Suppressor macrophage treated with lipopolysaccharide for 1 hour (primary cell): ENCODE measurements around the gene GSG1L.
A peak's percentile ranks its signal among the peaks of the same experiment; 100 is the strongest.

Source experiments
- DNase-seq, 3 donors: peaks; one replicate each; pipeline ENCODE4 v3.0.0-alpha.2; 2020 to 2022

The GSG1L gene

GRCh38 chr16:27766236-27766925 is 297.1 kb downstream of the GSG1L start:
- DNase-seq, result no peak

- no peak for DNase-seq
Measured at GRCh38 chr16:27764869-27765675, 298.4 kb downstream of the GSG1L start.

DNA sequence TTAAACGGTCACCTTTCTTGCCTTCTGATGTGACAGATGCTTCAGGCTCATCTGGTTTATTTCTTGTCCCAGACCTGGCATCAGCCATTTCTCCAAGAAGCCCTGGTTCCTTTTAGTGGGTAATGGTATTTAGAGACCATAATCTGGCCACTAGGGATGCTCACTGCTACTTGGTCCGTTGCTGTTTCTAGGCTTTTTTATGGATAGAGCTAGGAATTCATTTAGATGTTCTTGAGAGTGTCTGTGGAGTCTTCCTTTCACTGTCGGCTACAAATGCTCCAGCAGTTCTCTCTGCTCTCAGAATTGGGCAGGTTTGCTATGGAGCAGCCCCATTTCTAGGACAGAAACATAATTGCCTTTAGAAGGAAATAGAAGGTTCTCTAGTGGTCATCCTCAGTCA is 299.1 kb downstream of the GSG1L start:
- DNase-seq, result no peak

- DNase-seq, result no peak
Measured at GRCh38 chr16:27762441-27762840, 301.1 kb downstream of the GSG1L start.

DNA sequence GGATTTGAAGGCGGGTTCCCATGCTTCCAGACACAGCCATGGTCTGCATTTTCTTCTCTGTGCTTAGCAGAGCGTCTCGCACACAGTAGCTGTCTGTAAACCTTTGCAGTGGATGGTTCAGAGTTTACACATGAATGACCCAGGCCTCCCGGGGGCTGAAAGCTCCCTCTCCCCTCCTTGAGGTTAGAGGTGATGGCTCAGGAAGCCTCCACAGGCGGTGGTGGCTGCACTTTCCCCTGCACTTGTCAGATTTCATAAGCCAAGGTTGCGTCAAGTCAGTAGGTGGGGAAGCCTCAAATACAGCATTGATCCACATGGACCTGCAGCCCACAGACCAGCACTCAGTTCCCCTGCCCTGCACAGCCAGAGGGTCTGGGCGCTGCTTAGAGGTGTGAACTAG is 301.7 kb downstream of the GSG1L start:
- DNase-seq, result peak in 2 of 3 donors; percentile 22 to 27

DNA sequence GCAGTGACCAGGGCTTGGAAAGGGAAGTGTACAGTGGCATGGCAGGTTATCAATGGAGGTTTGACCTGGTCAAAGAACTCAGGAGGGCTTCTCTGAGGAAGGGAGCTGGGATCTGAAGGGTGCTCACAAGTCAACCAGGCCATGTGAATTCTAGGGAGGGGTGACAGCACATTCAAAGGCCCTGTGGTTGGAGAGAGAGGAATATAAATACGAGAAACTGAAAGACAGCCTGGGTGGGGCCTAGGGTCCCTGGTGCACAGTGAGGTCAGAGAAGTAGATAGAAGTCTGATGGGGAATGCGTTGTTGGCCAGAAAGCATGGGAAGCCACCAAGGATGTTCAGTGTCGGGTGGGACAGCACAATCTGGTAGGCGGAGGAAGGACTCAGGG is 302.7 kb downstream of the GSG1L start:
- no peak for DNase-seq

DNA sequence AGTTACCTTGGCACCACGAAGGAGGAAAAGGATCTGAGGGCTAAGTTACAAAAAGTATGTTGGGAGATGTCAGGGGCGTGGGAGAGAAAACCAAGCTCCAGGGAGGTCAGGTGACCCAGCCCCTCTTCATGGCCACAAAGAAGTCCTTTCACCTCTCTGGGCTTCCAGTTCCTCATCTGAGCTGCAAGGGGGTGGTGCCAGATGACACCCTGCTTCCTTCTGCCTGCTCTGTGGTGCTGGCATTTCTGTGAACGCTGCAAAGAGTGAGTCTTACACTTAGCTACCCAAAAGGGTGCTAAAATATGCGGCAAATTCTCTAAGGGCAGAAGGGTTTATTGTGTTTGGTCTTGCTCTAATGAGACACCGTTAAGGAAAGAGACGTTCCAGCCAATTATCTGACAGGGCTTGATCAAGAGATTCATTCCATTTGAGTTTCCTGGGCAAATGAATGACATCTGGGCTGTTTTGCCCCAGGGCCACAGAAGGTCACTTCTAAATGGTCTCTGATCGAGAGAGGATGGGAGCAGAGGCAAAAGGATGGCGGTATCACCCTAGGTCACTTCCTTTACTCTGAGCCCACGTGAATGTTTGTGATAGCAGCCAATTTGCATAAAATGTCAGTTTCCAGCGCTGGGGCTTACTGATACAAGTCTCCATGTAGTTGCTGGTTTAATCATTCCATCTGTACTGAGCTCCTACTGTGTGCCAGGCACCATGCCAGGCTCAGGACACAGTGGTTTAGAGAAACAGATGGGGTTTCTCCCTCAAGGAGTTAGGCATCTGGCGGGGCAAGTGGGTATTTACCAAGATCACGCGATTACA is 303.3 kb downstream of the GSG1L start:
- DNase-seq, result peak; percentile 54 to 66 (median 56)

- DNase-seq, result peak; percentile 50 to 61 (median 56)
Measured at GRCh38 chr16:27759301-27759871, 304.1 kb downstream of the GSG1L start.

- DNase-seq, result no peak
Measured at GRCh38 chr16:27758544-27758943, 305.0 kb downstream of the GSG1L start.

DNA sequence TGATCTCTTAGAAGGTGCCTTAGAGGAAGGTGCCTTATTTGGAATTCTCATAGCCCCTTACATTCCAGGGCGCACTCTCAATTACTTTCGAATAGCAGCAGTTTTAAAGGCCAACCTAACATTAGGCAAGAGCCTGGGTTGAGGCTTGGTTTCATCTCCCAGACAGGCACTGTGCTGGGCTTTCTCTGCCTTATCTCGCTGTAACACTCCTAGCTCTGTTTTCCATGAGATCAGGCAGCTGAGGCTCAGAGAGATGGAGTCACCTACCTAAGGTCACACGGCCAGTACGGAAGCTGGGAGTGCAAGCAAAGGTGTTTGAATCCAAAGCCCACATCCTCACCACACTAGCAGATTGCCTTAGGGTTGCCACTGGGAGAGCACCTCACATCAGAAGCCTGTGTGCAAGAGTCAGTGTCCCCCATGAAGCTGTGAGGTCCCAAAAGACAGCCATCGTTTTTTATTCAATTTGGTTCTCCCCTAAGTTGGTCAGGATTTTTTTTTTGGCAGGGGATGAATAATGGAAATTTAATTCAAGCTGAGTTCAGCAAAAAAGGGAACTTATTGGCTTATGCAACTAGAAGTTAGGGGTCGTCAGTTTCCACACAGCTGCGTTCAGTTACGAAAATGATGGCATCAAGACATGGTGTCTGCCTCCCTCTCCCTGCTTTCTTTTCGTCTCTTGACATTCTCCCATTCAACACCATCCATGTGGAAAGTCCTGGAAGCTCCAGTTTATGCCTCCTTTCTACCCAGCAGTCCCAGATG is 307.1 kb downstream of the GSG1L start:
- DNase-seq, result peak in 1 of 3 donors; percentile 12

GRCh38 chr16:27754788-27755690 is 308.5 kb downstream of the GSG1L start:
- no peak for DNase-seq

- no peak for DNase-seq
Measured at GRCh38 chr16:27753563-27753962, 310.0 kb downstream of the GSG1L start.

GRCh38 chr16:27752241-27752640 is 311.3 kb downstream of the GSG1L start:
- no peak for DNase-seq

GRCh38 chr16:27751676-27752075 is 311.8 kb downstream of the GSG1L start:
- DNase-seq, result no peak

DNA sequence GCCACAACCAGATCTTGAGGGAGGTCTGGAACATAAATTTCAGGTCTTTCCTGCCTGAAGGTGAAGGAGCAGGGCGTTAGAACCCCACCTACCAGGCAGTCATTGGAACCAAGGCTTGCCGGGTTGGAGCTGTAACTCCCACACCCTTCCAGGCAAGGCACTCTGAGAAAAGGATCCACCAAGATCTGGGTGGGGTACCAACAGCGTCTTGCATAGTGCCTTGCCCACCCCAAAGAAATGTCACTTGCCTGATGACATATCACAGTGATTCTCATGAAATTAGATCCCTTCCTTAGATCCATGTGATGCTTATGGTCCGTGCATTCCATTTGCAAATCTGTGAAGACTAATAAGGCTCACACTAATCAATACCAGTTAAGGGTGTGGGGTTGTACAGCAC is 312.3 kb downstream of the GSG1L start:
- DNase-seq, result no peak

DNA sequence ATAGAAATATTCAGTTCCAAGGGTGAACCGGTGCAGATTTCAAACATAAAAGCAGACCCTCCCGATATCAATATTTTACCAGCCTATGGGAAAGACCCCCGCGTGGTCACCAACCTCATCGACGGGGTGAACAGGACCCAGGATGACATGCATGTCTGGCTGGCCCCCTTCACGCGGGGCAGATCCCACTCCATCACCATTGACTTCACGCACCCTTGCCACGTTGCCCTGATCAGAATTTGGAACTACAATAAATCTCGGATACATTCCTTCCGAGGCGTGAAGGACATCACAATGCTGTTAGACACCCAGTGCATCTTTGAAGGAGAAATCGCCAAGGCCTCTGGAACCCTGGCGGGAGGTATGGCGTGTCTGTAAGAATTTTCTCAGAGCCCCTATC is 313.6 kb downstream of the GSG1L start:
- no peak for DNase-seq

DNA sequence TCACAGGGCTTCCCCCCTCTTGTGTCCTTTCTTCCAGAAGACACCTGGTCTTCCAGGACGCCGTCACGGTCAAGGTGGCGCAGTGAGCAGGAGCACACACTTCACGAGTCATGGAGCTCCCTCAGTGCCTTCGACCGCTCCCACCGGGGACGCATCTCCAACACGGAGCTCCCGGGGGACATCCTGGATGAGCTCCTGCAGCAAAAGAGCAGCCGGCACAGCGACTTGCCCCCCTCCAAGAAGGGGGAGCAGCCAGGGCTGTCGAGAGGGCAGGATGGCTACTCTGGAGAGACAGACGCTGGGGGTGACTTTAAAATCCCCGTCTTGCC is 314.0 kb downstream of the GSG1L start:
- DNase-seq, result no peak

GRCh38 chr16:27748868-27749546 is 314.5 kb downstream of the GSG1L start:
- peak; percentile 58 to 72 (median 69) for DNase-seq

DNA sequence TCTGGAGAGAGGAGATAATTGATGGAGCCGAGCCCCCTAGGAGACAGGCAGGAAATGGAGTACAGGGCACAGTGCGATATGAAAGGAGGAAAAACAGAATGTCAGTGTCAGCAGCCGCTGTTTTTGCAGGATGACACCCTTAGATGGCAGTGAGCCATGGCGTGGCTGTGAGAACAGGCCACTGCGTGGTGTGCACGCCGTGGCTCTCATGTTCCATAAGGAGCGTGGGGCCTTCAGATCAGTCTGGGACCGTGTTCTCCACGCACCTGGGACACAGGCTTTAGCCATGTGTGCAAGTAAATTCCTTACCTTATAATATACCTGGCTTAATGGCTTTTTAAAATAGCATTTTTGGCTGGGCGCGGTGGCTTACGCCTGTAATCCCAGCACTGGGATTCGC is 315.6 kb downstream of the GSG1L start:
- DNase-seq, result no peak

- DNase-seq, result no peak
Measured at GRCh38 chr16:27746076-27746855, 317.2 kb downstream of the GSG1L start.
